HepG2 (cell line): Measurements from ENCODE around the gene PTPRH. TPM values are rescaled to one million over a fixed set of nuclear protein-coding genes. Genes with fewer than 3 reads are reported as not detected.

Experiments
- EEA1 ChIP-seq: sonication (generic); formaldehyde crosslinking; IDR thresholded peaks from 2 replicates; pipeline ENCODE4 v1.5.1; 2020; ENCODE audit warnings: mild to moderate bottlenecking, missing genetic modification reagents, borderline replicate concordance
- HNRNPL ChIP-seq: fragments of 200-400 bp; formaldehyde crosslinking; IDR thresholded peaks from 2 replicates; pipeline ENCODE4 v1.6.1; 2017; ENCODE audit warnings: mild to moderate bottlenecking, low read depth, low read length
- HOXD1 ChIP-seq: sonication (generic); formaldehyde crosslinking; IDR thresholded peaks from 2 replicates; pipeline ENCODE4 v1.5.0; 2020; ENCODE audit warnings: missing genetic modification reagents
- IKZF5 ChIP-seq: IDR thresholded peaks from 2 replicates; pipeline ENCODE4 v1.6.1; 2018; ENCODE audit warnings: missing genetic modification reagents, mild to moderate bottlenecking, missing compliant biosample characterization
- KDM2A ChIP-seq: sonication (generic); formaldehyde crosslinking; IDR thresholded peaks from 2 replicates; pipeline ENCODE4 v1.4.0; 2020; ENCODE audit warnings: low read depth, missing genetic modification reagents, borderline replicate concordance
- MIER2 ChIP-seq: IDR thresholded peaks from 2 replicates; pipeline ENCODE4 v1.6.1; 2016; ENCODE audit warnings: missing biosample characterization, missing genetic modification reagents
- ZNF687 ChIP-seq: sonication (generic); formaldehyde crosslinking; IDR thresholded peaks from 2 replicates; pipeline ENCODE4 v1.5.1; 2020; ENCODE audit warnings: mild to moderate bottlenecking, missing genetic modification reagents, moderate library complexity
- polyA plus RNA-seq, 8 experiments: library from polyadenylated mRNA; depleted of rRNA in 3 of 8; stranded (reverse) in 7 of 8; unstranded in 1 of 8; fragments of >200 nt; fragmentation: Illumina TruSeq in 4 of 8; extraction: Trizol in 4 of 8; gene quantifications; 2 replicates each; pipeline versions ENCODE4 v1.2.1 to v1.2.3, GENCODE V29; 2011 to 2016; ENCODE audit warnings: low read depth in 4 of 8, missing spikeins in 1 of 8, mixed read lengths in 1 of 8; ENCODE audit not compliant: insufficient read depth in 1 of 8
- total RNA-seq, 5 experiments: library from RNA; depleted of rRNA; stranded (reverse); fragments of >200 nt; fragmentation: Illumina TruSeq; extraction: Trizol; gene quantifications; 2 replicates each; pipeline ENCODE4 v1.2.3, GENCODE V29; 2016; ENCODE audit warnings: low read depth in 1 of 5
- TF ChIP-seq, protein P1 (sequence below): sonication (generic); formaldehyde crosslinking; IDR thresholded peaks from 2 replicates; pipeline ENCODE4 v1.4.0; 2020; ENCODE audit warnings: missing genetic modification reagents
- TF ChIP-seq, protein P2 (sequence below): sonication (generic); formaldehyde crosslinking; IDR thresholded peaks from 2 replicates; pipeline ENCODE4 v1.5.0; 2020; ENCODE audit warnings: mild to moderate bottlenecking, missing genetic modification reagents, borderline replicate concordance
- TF ChIP-seq, protein P3 (sequence below): sonication (generic); formaldehyde crosslinking; IDR thresholded peaks from 2 replicates; pipeline ENCODE4 v1.5.0; 2020; ENCODE audit warnings: missing genetic modification reagents

The PTPRH gene
- total and polyA plus RNA-seq, 2 of the 13 experiments (the other 11 are each of a cell fraction or from before 2014, with no cell fraction given): 14.7 to 125 TPM

- TF ChIP-seq, protein P1, sequence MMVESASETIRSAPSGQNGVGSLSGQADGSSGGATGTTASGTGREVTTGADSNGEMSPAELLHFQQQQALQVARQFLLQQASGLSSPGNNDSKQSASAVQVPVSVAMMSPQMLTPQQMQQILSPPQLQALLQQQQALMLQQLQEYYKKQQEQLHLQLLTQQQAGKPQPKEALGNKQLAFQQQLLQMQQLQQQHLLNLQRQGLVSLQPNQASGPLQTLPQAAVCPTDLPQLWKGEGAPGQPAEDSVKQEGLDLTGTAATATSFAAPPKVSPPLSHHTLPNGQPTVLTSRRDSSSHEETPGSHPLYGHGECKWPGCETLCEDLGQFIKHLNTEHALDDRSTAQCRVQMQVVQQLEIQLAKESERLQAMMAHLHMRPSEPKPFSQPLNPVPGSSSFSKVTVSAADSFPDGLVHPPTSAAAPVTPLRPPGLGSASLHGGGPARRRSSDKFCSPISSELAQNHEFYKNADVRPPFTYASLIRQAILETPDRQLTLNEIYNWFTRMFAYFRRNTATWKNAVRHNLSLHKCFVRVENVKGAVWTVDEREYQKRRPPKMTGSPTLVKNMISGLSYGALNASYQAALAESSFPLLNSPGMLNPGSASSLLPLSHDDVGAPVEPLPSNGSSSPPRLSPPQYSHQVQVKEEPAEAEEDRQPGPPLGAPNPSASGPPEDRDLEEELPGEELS (CRISPR knock-in tag): no peak
- TF ChIP-seq KDM2A (peak; percentile 82), ZNF687 (CRISPR knock-in tag) (peak; percentile 32; the same call in 1 of the 2 replicates), HOXD1 (CRISPR knock-in tag) (no peak), HNRNPL (0 out of 2 replicates have a peak, but pooled peaks have one; percentile 27), EEA1 (CRISPR knock-in tag) (0 out of 2 replicates have a peak, but pooled peaks have one; percentile 38), MIER2 (CRISPR knock-in tag) (peak; percentile 93), IKZF5 (CRISPR knock-in tag) (0 out of 2 replicates have a peak, but pooled peaks have one; percentile 25)
- TF ChIP-seq, protein P2, sequence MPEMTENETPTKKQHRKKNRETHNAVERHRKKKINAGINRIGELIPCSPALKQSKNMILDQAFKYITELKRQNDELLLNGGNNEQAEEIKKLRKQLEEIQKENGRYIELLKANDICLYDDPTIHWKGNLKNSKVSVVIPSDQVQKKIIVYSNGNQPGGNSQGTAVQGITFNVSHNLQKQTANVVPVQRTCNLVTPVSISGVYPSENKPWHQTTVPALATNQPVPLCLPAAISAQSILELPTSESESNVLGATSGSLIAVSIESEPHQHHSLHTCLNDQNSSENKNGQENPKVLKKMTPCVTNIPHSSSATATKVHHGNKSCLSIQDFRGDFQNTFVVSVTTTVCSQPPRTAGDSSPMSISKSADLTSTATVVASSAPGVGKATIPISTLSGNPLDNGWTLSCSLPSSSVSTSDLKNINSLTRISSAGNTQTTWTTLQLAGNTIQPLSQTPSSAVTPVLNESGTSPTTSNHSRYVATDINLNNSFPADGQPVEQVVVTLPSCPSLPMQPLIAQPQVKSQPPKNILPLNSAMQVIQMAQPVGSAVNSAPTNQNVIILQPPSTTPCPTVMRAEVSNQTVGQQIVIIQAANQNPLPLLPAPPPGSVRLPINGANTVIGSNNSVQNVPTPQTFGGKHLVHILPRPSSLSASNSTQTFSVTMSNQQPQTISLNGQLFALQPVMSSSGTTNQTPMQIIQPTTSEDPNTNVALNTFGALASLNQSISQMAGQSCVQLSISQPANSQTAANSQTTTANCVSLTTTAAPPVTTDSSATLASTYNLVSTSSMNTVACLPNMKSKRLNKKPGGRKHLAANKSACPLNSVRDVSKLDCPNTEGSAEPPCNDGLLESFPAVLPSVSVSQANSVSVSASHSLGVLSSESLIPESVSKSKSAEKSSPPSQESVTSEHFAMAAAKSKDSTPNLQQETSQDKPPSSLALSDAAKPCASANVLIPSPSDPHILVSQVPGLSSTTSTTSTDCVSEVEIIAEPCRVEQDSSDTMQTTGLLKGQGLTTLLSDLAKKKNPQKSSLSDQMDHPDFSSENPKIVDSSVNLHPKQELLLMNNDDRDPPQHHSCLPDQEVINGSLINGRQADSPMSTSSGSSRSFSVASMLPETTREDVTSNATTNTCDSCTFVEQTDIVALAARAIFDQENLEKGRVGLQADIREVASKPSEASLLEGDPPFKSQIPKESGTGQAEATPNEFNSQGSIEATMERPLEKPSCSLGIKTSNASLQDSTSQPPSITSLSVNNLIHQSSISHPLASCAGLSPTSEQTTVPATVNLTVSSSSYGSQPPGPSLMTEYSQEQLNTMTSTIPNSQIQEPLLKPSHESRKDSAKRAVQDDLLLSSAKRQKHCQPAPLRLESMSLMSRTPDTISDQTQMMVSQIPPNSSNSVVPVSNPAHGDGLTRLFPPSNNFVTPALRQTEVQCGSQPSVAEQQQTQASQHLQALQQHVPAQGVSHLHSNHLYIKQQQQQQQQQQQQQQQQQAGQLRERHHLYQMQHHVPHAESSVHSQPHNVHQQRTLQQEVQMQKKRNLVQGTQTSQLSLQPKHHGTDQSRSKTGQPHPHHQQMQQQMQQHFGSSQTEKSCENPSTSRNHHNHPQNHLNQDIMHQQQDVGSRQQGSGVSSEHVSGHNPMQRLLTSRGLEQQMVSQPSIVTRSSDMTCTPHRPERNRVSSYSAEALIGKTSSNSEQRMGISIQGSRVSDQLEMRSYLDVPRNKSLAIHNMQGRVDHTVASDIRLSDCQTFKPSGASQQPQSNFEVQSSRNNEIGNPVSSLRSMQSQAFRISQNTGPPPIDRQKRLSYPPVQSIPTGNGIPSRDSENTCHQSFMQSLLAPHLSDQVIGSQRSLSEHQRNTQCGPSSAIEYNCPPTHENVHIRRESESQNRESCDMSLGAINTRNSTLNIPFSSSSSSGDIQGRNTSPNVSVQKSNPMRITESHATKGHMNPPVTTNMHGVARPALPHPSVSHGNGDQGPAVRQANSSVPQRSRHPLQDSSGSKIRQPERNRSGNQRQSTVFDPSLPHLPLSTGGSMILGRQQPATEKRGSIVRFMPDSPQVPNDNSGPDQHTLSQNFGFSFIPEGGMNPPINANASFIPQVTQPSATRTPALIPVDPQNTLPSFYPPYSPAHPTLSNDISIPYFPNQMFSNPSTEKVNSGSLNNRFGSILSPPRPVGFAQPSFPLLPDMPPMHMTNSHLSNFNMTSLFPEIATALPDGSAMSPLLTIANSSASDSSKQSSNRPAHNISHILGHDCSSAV (CRISPR knock-in tag): no peak
- TF ChIP-seq, protein P3, sequence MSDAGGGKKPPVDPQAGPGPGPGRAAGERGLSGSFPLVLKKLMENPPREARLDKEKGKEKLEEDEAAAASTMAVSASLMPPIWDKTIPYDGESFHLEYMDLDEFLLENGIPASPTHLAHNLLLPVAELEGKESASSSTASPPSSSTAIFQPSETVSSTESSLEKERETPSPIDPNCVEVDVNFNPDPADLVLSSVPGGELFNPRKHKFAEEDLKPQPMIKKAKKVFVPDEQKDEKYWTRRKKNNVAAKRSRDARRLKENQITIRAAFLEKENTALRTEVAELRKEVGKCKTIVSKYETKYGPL: peak; percentile 52; the same call in 1 of the 2 replicates
Observed at GRCh38 chr19:55179606-55180484, 29.5 kb downstream of the PTPRH start, which contains the start of gene SYT5 (continued).
